Stimulated activated CD8-positive, alpha-beta memory T cell treated with anti-CD3 and anti-CD28 coated beads, Interleukin-7, amount 100 ng/mL, for 4 hours (primary cell): Measurements from ENCODE around the gene RCC2.
"Not testable (repeated sequence)": the region's sequence is repeated elsewhere in the genome, so short reads cannot be mapped to it uniquely, and the experiment has no call there.

Source experiments
- DNase-seq, 2 donors: peaks; one replicate each; pipeline ENCODE4 v3.0.0-alpha.2; 2020; ENCODE audit warnings: low read depth in 2 of 2

The RCC2 gene

DNA sequence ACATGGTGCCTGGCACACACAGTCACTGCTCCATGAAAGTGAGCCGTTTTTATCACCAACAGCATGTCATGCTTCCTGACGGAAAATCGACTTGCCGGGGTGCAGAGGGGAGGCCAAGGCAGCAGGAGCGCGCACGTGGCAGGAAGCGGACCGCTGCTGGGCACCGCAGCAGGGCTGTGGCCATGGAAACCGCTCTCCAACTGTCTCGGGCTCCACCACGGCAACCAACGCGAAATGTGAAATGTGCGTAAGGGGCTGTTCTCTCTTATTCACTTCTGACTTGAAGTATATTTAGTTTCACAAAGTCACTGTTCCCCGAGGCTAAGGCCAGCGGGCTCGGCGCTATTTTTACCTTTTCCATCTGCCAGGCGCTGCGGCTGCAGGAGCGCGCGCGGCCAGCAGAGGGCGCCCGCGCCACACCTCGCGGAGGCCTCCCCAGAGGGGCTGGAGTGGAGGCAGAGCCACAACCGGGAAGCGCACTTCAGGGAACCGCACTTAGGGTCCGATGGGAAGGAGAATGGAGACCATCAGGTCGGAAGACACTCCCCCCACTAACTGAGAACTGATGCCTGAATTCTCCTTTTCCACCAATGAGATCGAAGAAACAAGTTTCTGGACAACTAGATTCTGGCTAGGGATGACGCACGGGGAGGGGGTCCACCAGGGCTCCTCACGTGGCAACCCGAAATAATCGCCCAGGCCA lies 19.7 kb downstream of the RCC2 start:
- peak in 1 of 2 donors; percentile 46 for DNase-seq

DNA sequence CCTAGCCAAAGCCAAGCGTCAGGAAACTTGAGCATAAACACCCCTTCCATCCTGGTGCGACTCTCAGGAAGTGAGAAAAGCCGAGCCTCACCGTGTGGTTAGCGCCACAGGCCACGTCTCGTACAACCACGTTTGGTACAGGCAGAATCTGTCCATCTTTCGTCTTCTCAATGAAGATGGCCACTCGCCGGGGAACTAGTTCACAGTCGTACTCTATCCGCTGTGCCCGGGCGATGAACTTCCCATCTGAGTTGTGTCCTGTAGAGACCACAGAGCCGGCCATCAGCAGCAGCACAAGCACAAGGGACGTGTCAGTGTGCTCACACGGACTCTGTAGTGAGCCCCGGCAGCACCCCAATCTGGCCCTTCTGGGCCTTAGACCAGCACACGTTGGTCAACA lies 23.1 kb downstream of the RCC2 start:
- no peak for DNase-seq

DNA sequence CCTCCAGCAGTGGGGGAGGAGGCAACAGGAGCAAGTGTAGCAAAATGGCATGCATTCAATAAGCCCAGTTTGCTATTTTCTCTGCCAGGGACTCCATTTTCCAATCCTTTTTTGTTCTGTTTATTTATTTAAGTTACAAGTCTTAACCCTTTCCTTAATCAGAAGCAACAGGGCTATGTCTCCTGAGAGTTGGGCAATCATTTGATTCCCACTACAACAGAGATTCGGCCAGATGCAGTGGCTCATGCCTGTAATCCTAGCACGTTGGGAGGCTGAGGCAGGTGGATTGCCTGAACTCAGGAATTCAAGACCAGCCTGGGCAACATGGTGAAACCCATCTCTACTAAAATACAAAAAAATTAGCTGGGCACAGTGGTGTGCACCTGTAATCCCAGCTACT lies 25.5 kb downstream of the RCC2 start:
- DNase-seq: no peak

- DNase-seq: no peak
Measured at GRCh38 chr1:17412093-17412870, 27.2 kb downstream of the RCC2 start.

DNA sequence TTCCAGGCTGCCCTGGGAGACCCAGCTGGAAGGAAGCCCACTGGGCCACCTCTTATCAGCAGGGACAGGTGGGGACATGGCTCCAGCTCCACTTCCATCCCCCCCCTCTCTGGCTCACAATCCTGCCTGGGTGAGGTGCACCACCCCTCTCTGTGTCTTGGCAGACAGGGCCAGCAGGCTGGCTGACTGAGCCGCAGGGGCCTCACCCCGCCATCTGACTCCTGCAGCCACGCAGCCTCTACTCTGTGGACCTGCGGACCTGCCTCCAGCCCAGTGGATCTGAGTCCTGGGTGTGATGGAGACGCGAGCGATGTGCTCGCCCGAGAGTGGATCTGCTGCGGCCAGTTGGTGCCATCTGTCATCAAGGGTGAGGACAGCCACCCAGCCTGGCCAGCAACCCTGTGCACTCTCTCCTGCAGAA lies 30.1 kb downstream of the RCC2 start:
- DNase-seq: no peak

GRCh38 chr1:17407786-17408514 lies 31.5 kb downstream of the RCC2 start:
- DNase-seq: not testable (repeated sequence)

GRCh38 chr1:17406760-17407475 lies 32.6 kb downstream of the RCC2 start:
- not testable (repeated sequence) for DNase-seq

- no peak for DNase-seq
Measured at GRCh38 chr1:17405898-17406759, 33.3 kb downstream of the RCC2 start.

DNA sequence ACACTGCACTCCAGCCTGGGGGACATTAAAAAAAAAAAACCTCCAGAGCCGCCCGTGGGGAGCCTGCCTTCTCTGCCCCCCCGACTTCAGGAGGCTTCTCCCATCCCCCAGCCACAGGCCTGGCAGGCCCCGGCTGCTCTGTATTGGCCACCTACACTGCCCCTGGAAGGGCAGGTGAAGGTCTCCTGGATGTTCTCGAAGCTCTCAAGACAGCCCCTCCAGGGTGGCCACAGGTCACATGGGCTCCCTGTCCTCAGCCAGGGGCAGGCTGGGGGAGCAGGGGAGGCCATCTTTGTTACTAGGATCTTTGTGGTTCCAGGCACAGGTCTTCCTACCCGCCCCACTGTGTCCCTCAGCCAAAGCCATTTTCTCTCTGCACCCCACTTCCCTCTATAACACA lies 34.7 kb downstream of the RCC2 start:
- DNase-seq: no peak

GRCh38 chr1:17404034-17404684 lies 35.3 kb downstream of the RCC2 start:
- no peak for DNase-seq

DNA sequence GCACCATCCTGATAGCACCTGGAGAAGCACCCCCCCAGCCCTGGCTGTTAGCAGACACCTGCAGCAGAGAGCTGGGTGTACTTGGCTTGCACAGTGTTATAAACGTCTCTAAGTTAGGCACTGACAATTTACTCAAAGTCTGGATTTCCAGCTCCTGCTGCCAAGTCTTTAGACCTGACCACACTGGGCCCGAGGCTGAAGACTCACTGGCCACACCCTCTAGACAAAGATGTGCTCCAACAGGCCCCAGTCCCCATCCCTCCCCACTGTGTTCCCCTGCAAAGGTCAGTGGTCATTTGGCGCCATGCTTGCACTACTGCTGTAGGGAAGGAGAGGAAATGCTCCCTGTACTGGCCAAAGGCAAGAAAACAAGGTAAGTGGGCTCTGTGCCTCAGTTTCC lies 36.4 kb downstream of the RCC2 start:
- no peak for DNase-seq

DNA sequence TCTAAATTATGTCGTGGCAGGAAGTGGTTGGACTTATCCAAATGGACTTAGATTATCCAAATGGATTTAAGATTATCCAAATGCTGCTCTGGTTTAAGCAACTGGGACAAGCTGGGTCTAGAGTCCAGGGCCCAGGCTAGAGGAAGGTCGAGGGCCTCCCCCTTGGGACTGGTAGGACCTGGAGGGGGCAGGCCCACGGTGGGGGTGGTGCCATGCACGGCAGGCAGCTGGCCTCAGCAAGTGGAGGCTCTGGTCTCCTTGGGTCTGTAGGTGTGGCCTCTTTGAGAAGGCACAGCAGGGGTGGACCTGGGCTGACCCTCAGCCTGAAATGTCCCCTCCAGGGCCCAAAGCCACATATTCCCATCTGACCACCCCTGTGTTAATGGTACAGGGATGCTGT lies 37.6 kb downstream of the RCC2 start:
- no peak for DNase-seq

DNA sequence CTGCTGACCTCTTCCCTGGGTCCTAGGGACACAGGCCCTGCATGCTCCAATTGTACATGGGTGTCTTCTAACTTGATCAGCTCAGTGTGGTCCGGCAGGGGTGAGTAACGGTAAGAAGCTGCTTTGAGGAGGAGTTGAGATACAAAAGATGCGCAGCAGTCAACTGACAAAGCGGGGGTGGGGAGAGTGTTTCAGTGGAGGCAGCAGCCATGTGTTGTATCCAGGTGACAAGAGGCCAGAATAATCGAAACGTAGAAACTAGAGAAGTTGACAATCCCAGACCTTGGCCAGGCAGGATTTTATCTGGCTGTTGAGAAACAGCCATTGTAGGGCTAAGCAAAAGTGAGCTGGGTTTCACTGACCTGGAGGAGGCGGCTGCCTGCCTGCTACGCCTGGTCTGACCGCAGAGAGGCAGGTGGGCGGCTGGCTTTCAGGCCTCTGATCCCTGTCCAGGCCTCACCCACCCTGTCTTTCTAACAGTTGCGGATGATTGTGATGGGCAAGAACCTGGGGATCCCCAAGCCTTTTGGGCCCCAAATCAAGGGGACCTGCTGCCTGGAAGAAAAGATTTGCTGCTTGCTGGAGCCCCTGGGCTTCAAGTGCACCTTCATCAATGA lies 38.6 kb downstream of the RCC2 start:
- no peak for DNase-seq

DNA sequence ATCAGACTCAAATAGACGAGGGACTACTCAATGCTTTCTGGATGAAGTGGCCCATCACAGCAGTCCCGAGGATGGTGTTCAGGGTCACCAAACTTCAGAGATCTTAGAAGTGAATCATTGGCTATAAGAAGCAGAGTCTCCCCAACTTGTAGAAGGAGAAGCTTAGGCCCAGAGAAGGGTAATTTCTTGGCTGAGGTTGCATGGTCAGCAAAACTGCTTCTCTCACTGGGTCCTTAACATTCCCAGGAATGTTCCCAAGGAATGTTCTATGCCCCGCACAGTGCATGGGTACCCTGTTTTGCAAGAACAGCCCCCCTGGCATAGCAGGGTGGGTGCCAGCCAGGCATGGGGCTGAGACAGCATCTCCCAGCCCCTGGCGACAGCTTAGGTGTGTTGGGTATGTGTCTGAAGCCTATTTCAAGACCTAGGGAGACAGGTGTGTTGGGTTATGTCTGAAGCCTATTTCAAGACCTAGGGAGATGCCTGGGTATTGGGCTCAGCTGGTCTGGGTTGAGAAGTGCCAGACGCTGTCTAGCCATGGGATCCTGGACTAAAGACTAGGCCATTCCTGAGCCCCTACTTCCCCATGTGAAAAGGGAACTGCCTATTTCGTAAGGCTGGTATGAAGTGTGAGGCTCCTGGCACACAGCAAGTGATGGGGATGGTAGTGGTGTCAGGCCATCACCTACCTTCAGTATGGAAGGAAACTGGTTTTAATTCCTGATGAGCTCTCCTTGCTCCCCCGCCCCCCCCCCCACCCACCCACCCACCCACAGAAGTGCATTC lies 41.4 kb downstream of the RCC2 start:
- no peak for DNase-seq

DNA sequence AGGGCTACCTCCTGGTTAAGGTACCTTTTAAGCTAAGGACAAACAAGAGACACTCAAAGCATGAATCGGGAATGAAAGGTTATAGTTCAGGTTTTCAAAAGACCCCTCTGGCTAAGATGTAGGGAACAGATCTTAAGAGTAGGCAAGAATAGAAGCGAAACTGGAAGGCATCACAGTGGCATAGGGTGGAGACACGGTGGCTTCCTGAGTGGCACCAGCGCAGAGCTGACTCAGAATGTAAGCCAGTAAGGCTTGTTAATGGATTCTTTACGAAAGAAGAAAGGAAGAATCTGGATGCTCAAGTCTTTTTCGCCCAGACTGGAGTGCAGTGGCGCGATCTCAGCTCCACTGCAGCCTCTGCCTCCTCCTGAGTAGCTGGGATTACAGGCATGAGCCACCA lies 46.2 kb downstream of the RCC2 start:
- no peak for DNase-seq

DNA sequence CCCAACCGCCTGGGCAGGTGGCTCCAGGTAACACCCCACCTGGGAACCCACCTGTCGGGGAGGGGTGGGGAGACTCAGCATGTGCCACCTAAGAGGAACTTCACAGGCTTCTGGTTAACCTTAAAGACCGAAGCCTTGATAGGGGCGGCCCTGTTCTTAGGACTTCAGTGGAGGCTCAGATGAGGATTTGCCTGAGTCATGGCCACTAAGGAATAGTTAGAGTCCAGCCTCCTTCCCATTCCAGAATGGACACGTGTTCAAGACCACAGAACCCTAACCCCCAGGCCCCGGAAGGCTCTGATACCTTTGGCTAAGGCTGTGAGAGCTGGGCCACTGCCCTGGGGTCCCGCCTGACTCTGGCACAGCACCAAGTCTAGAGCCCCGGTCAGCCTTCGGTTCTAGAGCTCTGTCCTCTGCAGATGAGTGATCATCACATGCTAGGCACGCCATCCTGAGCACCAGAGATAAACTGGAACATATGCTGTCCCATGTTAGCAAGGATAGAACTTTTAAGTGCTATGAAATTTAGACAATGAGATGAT lies 47.2 kb downstream of the RCC2 start:
- DNase-seq: no peak

GRCh38 chr1:17381161-17381560 lies 58.3 kb downstream of the RCC2 start:
- no peak for DNase-seq

- DNase-seq: no peak
Measured at GRCh38 chr1:17377325-17377953, 62.0 kb downstream of the RCC2 start.

GRCh38 chr1:17375651-17376050 lies 63.8 kb downstream of the RCC2 start:
- no peak for DNase-seq
